ENCODE data around the gene IQGAP1. TPM values are rescaled to one million over a fixed set of nuclear protein-coding genes. Genes with fewer than 3 reads are reported as not detected.
A peak's percentile ranks its signal among the peaks of the same experiment; 100 is the strongest.
"Not testable (repeated sequence)": the region's sequence is repeated elsewhere in the genome, so short reads cannot be mapped to it uniquely, and the experiment has no call there.

IQGAP1 gene, protein sequence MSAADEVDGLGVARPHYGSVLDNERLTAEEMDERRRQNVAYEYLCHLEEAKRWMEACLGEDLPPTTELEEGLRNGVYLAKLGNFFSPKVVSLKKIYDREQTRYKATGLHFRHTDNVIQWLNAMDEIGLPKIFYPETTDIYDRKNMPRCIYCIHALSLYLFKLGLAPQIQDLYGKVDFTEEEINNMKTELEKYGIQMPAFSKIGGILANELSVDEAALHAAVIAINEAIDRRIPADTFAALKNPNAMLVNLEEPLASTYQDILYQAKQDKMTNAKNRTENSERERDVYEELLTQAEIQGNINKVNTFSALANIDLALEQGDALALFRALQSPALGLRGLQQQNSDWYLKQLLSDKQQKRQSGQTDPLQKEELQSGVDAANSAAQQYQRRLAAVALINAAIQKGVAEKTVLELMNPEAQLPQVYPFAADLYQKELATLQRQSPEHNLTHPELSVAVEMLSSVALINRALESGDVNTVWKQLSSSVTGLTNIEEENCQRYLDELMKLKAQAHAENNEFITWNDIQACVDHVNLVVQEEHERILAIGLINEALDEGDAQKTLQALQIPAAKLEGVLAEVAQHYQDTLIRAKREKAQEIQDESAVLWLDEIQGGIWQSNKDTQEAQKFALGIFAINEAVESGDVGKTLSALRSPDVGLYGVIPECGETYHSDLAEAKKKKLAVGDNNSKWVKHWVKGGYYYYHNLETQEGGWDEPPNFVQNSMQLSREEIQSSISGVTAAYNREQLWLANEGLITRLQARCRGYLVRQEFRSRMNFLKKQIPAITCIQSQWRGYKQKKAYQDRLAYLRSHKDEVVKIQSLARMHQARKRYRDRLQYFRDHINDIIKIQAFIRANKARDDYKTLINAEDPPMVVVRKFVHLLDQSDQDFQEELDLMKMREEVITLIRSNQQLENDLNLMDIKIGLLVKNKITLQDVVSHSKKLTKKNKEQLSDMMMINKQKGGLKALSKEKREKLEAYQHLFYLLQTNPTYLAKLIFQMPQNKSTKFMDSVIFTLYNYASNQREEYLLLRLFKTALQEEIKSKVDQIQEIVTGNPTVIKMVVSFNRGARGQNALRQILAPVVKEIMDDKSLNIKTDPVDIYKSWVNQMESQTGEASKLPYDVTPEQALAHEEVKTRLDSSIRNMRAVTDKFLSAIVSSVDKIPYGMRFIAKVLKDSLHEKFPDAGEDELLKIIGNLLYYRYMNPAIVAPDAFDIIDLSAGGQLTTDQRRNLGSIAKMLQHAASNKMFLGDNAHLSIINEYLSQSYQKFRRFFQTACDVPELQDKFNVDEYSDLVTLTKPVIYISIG (N-terminal part only)
- total RNA-seq: 206 and 486 TPM in 2 replicates

DNA sequence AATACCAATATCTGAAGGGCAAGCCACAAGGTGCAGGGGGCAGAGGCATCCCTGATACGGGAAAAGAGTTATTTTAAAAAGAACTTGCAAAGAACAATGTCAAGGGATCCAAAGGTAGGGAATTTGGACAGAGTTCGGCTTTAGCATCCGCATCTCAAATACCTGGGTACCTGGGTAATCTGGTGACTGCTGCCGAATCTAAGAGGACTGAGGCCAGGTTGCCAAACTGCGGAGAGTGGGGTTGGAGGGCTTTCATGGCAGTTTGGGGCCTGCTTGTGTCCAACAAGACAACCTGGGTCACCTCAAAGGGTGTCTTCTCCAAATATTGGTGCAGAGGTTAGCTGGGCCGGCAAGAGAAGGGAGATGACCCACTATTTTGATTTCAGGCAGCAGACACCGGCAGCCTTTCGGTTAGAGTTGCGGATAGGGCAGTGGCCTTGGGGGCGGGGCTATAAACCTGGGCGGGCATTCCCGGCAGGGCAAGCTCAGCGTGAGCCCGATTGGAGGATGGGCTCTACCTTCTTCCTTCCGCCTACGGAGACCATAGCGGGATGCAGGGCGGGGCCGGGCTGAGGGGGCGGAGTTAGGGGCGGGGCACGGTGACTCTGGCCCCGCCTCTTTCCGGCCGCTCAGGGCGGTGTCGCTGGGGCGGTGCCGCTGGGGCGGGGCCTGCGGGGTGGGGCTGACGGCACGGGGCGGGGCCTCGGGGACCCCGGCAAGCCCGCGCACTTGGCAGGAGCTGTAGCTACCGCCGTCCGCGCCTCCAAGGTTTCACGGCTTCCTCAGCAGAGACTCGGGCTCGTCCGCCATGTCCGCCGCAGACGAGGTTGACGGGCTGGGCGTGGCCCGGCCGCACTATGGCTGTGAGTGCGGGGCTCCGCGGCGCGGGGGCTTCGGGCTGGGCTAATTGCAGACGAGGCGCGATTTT is at the start of gene IQGAP1:
IQGAP1 (plus strand) TSS at position 709 of the 928 bp plus-strand sequence; CDS start at position 809, 100 bp downstream.
- DNase-seq (ENCODE audit: low read depth): peak; percentile 93

DNA sequence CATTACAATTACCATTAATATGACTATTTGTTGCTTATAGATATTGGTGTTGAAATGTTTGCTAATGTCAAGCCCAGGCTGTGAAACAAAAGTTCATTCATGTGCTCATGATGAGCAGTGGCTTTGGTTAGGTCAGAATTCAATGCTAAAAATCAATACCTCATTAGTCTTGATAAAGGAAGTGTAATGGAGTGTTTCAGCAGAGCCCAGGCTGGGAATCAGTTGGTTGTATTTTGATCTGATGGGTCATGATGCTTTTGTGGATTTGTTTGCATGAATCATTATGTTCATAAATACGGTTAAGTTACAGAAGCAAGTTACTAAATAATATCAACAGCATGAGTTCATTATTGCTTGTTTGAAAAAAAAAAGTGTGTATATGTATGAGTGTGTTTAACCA is 49.5 kb upstream of the IQGAP1 start:
- DNase-seq (ENCODE audit: low read depth): no peak

DNA sequence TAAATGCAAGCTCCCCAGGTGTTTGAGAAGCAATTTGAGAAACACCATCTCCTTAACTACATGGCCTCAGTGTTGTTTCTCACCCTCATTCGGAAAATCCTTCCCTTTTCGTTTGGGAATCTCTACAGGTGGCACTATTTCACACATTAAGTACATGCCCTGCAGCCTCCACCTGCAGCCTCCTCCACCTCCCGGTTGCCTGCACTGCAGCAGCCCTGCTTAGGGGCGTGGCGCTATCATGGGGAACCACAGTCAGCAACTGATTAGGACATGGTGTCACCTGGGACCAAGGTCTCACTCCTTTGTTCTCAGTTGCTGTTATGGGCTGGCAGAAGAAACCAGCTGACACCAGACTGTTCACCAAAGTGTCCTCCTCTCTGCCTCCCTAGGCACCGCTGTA is 47.7 kb upstream of the IQGAP1 start:
- DNase-seq (ENCODE audit: low read depth): no peak

DNA sequence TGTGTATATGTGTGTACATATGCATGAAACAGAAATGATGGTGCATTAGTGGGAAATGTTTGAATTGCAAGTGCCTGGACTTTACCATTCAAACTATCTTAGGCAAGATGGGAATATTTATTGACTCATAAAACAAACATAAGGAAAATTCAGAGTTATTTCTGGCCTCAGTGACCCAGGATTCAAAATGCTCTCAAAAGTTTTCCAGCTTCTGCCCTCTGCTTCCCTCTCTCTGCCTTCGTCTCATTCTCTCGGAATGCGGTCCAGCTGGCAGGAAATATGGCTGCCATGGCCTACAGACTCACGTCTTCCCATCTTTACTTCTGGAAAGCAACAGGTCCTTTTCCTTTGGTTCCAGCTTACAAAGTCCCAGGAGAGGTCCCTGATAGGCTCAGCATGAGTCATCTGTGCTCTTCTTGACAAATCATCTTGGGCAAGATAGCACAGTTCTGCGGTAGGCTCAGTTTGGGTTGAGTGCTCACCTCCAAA is 44.7 kb upstream of the IQGAP1 start:
- no peak for DNase-seq (ENCODE audit: low read depth)

DNA sequence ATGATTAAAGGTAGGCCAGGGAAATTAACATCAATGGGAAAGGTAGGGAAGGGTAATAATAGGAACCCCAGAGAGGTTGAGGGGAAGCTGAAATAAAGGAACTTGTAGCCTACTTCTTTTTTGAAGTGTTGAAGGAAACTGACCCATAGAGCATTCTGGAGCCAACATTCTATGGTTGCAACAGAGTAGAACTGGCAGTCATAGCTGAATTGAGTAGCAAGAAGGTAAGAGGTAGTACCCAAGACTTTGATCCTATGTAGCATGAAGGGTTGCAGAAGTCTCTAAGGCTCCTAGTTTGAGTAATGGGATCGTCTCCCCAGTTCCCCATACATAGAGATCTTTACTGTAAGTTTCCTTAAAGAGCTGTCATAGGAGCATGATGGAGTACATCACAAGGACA is 43.4 kb upstream of the IQGAP1 start:
- DNase-seq (ENCODE audit: low read depth): no peak

DNA sequence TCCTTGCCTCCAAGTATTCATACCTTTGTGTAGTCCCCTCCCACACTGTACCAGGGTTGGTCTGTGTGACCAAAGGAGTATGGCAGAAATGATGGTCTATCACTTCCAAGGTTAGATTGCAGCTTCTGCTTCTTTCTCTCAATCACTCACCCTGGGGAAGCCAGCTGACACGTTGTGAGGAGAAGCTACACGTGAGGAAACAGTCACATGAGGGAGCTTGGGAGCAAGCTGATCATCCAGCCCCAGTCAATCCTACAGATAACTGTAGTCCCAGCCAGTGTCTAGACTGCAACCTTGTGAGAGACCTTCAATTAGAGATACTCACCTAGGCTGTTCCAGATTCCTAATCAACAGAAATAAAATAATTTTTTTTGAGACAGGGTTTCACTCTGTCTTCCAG is 42.2 kb upstream of the IQGAP1 start:
- DNase-seq (ENCODE audit: low read depth): no peak

DNA sequence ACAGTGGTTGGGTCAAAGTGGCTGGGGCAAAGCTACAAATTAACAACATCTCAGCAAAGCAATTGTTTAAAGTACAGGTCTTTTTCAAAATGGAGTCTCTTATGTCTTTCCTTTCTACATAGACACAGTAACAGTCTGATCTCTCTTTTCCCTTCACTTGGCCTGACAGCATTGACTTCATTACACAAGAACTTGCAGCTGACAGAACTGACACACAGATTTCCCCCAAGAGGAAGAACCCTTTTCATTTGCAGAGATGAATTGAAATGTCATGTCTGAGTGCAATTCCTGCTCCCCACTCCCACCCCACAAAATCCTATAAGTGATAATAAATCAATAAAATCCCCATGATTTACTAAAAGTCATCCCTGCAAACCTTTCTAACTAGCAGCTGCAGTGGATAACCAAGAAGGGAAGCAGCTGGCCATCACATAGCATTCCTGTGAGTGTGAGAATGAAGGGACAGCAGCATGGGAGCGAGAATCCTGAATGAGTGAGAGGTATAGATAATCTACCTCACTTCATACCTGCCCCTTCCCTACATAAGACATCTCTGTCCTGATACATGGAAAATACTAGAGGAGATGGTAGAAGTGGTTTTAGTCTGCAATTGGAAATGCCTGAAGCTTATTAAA is 40.5 kb upstream of the IQGAP1 start:
- DNase-seq (ENCODE audit: low read depth): not testable (repeated sequence)

DNA sequence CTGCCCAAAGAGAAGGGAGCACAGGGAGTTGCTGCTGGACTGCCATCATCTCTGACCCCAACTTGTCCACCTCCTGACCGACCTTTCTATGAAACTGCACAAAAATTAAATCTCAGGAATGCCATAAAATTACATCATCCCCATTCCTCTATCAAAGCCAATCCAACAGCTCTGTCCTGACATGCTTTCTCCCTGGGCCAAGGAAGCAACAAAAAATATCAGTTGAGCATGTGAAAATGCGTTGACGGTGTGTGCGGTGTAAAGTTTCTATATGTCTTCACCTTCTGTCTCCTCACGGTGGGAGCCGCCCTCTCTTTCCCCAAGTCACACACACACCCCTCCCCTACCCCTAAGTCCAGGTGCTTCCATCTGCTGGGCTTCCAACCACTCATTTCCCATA is 39.6 kb upstream of the IQGAP1 start:
- DNase-seq (ENCODE audit: low read depth): no peak

DNA sequence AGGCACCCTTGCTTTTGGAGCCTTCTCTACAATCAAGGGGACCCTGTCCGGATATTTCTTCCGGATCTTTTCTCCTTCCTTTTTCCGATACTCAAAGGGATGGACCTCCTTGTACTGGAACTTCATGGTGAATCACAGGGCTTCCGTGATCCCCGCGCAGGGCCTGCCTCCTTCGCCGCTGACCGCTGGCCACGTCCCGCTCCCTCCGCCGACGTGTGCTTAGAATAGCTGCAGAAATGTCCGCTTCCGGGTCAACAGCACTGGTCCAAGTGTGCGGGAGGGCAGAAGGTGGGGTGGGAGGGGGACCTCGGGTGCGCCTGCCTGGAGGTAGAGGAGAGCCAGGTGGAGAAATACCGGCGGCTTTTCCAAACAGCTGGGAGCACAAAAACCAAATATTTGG is 39.0 kb upstream of the IQGAP1 start:
- no peak for DNase-seq (ENCODE audit: low read depth)

DNA sequence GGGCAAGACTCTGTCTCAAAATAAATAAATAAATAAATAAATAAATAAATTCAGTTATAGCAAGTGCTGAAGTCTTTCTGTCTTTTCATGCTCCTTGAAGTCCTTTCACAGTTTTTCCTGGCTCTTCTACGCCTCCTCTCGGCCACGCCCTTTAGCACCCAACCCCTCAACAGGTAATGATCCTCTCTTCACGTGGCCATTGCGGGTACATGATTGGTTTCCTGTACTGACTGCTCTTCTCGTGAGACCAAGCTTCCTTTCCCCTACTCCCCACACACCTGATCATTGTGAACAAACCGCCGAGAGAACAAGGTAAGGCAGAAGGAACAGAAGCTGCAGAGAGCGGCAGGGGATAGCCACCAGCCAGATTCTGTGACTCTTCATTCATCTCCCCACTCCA is 38.2 kb upstream of the IQGAP1 start:
- no peak for DNase-seq (ENCODE audit: low read depth)

DNA sequence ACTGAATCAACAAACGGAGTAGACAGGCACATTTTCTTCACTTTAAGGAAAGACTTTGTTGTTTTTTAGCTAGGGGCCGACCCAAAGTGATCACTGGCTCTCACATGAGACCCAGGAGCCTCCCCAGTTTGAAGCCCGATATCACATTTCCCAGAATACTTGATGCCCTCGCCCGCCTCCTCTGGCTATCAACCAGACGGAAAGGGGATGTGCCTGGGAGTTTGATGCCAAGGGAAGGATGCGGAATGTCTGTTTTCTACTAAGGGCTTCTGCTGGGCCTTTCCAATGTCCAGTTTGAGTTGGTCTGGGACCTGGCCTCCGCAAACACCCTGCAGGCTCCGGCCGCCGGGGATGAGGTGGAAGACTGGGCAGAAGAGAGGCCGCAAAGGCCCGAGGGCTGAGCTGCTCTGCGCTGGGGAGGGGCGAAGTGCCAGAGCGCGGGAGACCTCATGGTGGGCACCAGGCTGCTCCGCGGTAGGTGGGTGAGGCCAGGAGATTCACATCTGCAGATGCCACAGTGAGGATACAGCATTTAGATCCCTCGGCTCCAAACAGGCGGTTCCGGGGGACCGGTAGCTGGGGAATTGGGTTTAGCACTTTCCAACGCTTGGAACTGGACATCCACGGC is 36.4 kb upstream of the IQGAP1 start:
- DNase-seq (ENCODE audit: low read depth): no peak

DNA sequence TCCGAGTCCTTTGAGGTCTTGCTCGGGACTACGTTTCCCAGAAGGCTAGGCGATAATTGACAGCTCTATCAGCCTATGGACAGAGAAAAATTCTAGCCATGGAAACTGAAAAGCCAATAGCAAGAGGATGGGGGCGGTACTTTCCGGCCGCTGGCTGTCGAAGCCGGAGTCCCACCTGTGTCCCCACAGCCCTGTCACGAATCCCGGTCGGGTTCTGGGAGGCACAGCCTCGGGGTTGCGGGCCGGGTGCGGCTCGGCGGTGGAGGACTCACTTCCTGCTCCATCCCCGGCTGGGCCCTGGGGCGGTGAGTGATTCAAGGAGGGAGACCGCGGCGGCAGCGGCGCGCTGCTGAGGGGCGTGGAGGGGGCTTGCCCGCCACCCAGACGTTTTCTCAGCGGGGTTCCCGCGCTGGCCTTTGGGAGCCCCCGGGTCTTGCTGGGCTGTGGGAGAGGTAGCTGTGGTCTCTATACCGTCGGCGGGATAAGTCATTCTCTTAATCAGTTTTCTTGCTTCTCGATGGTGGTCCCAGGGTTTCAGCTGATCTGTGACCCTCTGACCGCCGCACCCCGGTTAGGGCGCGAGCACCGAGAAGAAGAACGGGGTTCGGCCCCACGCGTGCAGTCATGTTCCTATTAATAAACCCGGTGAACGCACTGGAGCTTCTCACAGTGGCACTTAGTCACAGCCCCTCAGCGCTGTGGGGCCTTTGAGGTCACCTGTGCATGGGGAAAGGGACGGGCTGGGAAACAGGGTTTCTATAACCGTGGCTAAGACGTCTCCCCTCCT is 35.7 kb upstream of the IQGAP1 start, which contains the start of gene ZNF774:
ZNF774 (plus strand) TSS at position 178 of the 787 bp plus-strand sequence. CDS start 2,377 bp downstream, outside the sequence.
- DNase-seq (ENCODE audit: low read depth): peak; percentile 94

DNA sequence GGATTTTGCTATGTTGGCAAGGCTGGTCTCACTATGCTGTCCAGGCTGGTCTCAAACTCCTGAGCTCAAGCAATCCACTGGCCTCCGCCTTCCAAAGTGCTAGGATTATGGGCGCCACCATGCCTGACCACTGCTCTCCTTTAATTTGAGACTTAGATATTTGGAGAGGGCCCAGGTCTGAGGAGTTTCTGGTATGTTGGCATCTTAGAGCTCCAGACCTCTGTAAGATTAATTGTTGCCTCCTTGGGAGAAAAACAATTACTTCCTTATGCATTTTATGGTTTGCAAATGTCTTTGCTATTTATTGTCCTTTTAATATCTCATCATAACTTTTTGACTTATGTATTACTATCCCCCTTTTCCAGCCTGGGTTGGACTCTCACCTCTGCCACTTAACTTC is 33.1 kb upstream of the IQGAP1 start:
- no peak for DNase-seq (ENCODE audit: low read depth)

DNA sequence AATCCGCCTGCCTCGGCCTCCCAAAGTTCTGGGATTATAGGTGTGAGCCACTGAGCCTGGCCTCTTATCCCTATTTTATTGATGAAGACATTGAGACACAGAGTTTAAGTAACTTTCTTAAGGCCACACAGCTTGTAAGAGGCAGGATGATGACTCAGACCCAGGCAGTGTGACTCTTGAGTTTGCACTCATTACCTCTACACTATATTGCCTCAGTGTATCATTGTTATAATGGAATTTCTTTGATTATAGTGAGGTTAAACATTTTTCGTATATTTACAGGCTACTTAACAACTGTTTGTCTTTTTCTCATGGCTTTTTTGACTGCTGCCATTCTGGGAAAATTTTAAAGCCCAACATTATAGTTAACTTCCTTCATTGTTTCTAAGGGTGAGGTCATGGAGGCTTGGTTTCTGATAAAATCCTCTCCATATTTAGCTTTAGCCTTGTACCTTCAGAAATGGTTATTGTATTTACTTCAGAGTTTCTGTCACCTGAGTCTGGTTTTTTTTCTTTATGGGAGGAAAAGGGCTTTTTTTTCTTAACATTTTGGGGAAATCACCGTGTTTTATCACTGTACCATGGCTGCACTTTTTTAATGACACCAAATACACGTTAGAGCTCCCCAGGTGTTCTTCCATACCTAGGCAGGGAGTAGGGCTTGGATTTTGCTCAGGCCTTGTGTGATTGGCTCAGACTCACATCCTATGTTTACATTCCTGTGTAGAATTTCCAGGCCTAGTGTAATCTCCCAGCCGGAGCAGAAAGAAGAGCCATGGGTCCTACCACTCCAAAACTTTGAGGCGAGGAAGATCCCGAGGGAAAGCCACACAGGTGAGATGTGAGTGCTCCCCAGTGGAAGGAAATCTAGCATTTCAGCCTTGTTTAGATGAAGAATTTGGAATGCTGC is 29.7 kb upstream of the IQGAP1 start:
- DNase-seq (ENCODE audit: low read depth): peak; percentile 79

DNA sequence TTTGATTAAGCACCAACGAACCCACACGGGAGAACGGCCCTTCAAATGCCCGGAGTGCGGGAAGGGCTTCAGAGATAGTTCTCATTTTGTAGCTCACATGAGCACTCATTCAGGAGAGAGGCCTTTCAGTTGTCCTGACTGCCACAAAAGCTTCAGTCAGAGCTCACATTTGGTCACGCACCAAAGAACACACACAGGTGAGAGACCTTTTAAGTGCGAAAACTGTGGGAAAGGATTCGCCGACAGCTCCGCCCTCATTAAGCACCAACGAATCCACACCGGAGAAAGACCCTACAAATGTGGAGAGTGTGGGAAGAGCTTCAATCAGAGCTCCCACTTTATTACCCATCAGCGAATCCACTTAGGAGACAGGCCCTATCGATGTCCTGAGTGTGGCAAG is 27.3 kb upstream of the IQGAP1 start:
- DNase-seq (ENCODE audit: low read depth): no peak

DNA sequence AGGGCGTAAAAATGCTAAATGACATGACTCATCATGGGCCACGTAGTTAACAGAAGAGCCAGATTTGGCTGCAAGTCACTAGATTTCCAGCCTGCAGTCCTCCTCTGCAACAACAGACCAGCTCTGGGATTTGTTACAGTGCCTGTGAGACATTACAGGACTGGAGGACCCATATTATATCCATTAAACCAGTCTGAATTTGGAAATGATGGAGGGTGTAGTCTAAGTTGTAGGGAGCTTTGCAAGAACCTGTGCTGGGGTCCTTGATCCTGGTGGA is 25.2 kb upstream of the IQGAP1 start:
- peak; percentile 75 for DNase-seq (ENCODE audit: low read depth)

DNA sequence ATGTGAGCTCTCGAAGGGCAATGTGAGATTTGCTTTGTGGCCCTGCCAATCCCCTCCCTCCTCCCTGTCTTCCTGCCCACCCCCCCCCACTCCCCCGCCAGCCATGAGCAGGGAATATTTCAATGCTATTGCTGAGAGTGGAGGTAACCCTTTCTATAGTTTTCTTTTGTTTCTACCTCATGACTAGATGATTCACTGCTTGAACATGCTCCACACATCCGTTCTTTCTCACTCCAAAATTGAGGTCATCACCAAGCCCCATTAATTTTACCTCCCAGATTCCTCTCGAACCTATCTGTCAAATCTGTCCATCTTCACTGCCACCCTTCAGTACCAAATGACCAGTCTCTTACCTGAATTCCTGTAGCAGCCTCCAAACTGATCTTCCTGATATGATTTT is 23.8 kb upstream of the IQGAP1 start:
- DNase-seq (ENCODE audit: low read depth): peak; percentile 87

Measured in renal cortical epithelial cell (primary cell).